GM19455 (cell line): ENCODE data around the gene ASTN2.

Source experiments
- ATAC-seq: cut with Tn5 transposase; IDR thresholded peaks from one replicate; pipeline ENCODE4 v1.9.1; 2021; ENCODE audit not compliant: unreplicated experiment

The ASTN2 gene

GRCh38 chr9:116452227-116452626, 962.6 kb downstream of the ASTN2 start:
- no peak for ATAC-seq

DNA sequence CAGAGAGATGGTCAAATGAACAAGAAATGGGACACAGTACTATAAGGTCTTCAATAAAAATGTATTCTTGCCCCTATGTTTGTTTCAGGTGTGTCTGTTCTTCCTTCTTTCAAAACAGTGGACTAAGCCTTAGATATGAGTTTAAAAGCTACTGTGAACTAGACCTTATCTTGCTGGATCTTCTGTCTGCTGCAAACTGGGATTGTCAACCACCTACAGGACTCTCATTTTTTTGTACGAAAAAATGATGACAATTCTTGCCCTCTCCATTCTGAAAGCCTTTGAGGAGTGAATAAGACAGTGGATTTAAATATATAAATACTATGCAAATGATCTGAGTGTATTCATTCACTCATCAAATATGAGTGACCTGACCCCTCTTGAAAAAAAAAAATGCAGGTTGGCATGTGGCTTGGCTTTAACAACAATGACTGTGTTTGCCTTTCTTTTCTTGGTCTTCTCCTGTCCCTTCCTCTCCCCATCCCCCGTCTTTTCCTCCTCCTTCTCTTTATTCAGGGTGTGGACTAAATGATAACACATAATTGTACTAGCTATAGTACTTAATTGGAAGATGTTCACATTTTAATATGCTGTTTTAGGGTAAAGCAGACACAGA, 963.2 kb downstream of the ASTN2 start:
- ATAC-seq, result no peak

GRCh38 chr9:116450378-116451139, 964.3 kb downstream of the ASTN2 start:
- ATAC-seq, result peak; percentile 84

GRCh38 chr9:116449949-116450348, 964.9 kb downstream of the ASTN2 start:
- ATAC-seq, result no peak

DNA sequence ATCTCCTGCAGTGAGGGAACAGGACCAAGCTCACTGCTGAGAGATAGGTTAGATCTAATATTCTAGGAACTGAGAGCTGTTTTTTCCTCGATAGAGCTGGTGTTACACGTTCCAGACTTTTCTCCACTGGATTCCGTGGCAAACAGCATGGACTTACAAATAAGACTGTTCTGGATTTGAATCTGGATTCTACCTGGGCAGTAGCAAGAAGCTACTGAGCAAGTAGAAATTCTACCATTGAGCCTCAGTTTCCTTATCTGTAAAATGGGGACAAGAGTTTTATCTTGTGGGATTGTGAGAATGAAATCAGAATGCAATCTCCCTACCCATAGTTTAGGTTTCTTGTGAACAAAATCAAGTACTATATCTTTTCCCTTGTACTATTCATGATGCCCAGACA, 966.4 kb downstream of the ASTN2 start:
- ATAC-seq, result no peak

DNA sequence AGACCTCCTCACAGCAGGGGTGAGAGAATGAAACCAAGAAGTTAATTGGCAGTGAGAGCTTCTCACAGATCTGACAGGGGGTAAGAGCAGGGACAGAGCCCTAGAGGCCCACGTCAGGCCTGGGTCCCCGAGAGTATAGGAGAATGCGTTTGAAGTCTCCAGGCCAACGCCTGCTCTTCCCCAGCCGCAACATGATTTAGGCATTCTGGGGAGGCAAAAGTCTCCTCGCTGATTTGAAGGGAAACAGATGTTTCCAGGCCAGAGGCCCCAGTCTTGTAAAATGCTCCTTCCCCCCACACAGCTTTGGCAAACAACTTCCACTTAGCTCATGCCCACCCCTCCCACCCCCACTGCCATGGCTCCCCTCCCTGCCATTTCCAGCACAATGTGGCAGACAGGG, 966.9 kb downstream of the ASTN2 start:
- ATAC-seq, result no peak

GRCh38 chr9:116442528-116442927, 972.3 kb downstream of the ASTN2 start:
- ATAC-seq, result no peak

- ATAC-seq, result no peak
Measured at GRCh38 chr9:116437411-116438370, 977.2 kb downstream of the ASTN2 start.

DNA sequence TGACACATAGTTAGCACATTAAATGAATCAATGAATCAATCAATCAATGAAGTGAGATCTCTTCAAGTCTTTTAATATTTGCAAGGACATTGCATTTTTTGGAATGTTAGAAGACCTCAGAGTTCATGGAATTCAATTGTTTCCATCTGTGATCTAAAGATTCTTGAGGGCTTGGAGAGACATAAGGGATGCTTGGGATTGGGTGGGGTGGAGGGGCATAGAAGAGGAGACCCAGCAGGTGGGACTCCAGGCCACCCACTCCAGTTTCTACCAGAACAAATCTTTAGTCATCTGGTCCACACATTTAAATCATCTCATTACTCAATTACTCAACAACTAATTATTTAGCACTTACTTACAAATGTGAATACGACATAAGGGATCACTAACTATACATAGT, 978.7 kb downstream of the ASTN2 start:
- ATAC-seq, result no peak

- no peak for ATAC-seq
Measured at GRCh38 chr9:116435706-116436105, 979.2 kb downstream of the ASTN2 start.

GRCh38 chr9:116434314-116434713, 980.5 kb downstream of the ASTN2 start:
- ATAC-seq, result no peak

GRCh38 chr9:116432051-116432450, 982.8 kb downstream of the ASTN2 start:
- no peak for ATAC-seq

GRCh38 chr9:116430849-116431248, 984.0 kb downstream of the ASTN2 start:
- ATAC-seq, result no peak

- no peak for ATAC-seq
Measured at GRCh38 chr9:116425244-116425643, 989.6 kb downstream of the ASTN2 start.

- no peak for ATAC-seq
Measured at GRCh38 chr9:116423149-116423548, 991.7 kb downstream of the ASTN2 start.

GRCh38 chr9:116422119-116422979, 992.5 kb downstream of the ASTN2 start:
- no peak for ATAC-seq

DNA sequence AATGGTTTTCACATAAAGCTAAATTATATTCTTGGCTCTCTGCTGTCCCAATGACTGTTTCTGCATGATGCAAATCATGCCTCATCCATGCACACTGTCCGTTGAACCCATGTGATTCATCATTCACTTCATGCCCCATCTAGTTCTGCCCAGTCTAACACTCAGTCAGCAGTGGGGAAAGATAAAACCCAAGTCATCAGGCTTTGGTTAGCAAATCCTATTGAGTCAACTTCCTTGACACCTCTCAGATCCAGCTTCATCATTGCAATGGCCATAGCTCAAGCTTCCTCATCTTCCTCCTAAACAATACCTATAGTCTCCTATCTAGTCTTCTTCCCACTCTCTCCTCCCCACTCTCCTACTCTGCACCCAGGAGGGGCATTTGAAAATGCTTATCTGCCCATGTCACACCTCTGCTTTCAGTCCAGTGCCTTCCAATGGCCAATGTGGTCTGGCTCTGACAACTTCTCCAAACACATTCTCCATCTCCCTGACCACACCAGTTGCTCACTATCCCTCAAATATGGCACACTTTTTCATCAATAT, 993.8 kb downstream of the ASTN2 start:
- ATAC-seq, result no peak

DNA sequence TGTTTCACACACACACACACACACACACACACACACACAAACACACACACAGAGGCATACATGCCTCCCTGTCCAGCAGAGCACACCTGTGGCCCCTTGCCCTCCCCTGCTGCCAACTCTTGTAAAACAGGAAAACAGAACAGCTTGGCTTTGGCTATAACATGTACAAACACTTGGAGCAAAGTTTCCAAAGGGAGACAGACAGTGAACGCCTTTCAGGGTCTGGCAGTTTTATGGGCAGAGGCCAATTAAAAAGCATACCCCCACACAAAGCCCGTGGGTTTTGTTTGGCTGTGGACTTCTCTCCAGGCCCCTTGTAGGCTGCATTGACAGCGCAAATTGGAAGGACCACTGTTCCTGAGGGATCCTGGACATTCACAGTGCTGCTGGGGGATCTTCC, 995.7 kb downstream of the ASTN2 start:
- ATAC-seq, result no peak

DNA sequence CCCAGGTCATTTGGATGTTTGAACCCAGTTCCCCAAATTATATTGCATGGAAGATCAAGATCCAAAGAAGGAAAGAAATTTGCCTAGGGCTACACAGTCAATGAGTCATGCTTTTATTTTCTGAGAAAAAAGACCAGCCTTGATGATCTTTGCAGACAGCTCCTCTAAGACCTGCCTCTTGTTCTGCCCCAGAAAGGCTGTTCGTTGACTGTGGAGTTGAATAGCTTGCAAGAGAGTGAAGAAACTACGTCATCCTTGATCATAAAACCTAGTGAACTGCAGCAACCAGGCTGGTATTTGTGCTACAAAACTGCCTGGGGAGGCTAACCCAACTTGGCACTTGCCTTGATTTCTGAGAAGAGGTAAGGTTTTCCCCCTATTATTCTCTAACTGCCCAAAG, 997.4 kb downstream of the ASTN2 start:
- no peak for ATAC-seq

GRCh38 chr9:116416421-116416820, 998.4 kb downstream of the ASTN2 start:
- ATAC-seq, result no peak
